DOHH2 (cell line): Measurements from ENCODE around the gene ZBED3.
"Not testable (repeated sequence)": the region's sequence is repeated elsewhere in the genome, so short reads cannot be mapped to it uniquely, and the experiment has no call there.

Experiments
- H3F3A ChIP-seq: fragments of 200-600 bp; sonication (generic), shearing (Covaris generic); 2 replicates; pipeline ENCODE4 v1.6.0; 2016; ENCODE audit warnings: antibody characterized with exemption, mild to moderate bottlenecking; ENCODE audit not compliant: control insufficient read depth, insufficient read depth
- H3K27ac ChIP-seq: fragments of 200-600 bp; sonication (generic); 2 replicates; pipeline ENCODE4 v1.5.1; 2014; ENCODE audit warnings: low read depth, mild to moderate bottlenecking, low read length, moderate library complexity
- H3K27me3 ChIP-seq: fragments of 200-600 bp; sonication (generic); 2 replicates; pipeline ENCODE4 v1.6.1; 2014; ENCODE audit warnings: mild to moderate bottlenecking, low read length, mixed read lengths; ENCODE audit not compliant: control insufficient read depth
- H3K36me3 ChIP-seq: fragments of 200-600 bp; sonication (generic); 2 replicates; pipeline ENCODE4 v1.6.1; 2014; ENCODE audit warnings: mild to moderate bottlenecking, low read length, moderate library complexity, mixed read lengths; ENCODE audit not compliant: control insufficient read depth
- H3K4me1 ChIP-seq: fragments of 200-600 bp; sonication (generic); 2 replicates; pipeline ENCODE4 v1.6.1; 2014; ENCODE audit warnings: mild to moderate bottlenecking, low read length, mixed read lengths; ENCODE audit not compliant: control insufficient read depth
- H3K4me2 ChIP-seq: fragments of 200-600 bp; sonication (generic); 2 replicates; pipeline ENCODE4 v1.6.0; 2014; ENCODE audit warnings: mild to moderate bottlenecking, low read length, moderate library complexity
- H3K4me3 ChIP-seq: fragments of 200-600 bp; sonication (generic); 2 replicates; pipeline ENCODE4 v1.5.1; 2014; ENCODE audit warnings: mild to moderate bottlenecking, low read length, mixed read lengths
- H3K79me2 ChIP-seq: fragments of 200-600 bp; sonication (generic); 2 replicates; pipeline ENCODE4 v1.6.1; 2014; ENCODE audit warnings: mild to moderate bottlenecking, low read length, mixed read lengths; ENCODE audit not compliant: control insufficient read depth
- H3K9me2 ChIP-seq: fragments of 200-600 bp; sonication (generic); replicated peaks from 2 replicates; pipeline ENCODE4 v1.6.1; 2014; ENCODE audit warnings: mild to moderate bottlenecking, low read length, mixed read lengths; ENCODE audit not compliant: control insufficient read depth
- H3K9me3 ChIP-seq: fragments of 200-600 bp; sonication (generic); 2 replicates; pipeline ENCODE4 v1.6.1; 2014; ENCODE audit warnings: antibody characterized with exemption, low read length, mixed read lengths; ENCODE audit not compliant: control insufficient read depth, insufficient read depth
- H4K20me1 ChIP-seq: fragments of 200-600 bp; sonication (generic); 2 replicates; pipeline ENCODE4 v1.6.0; 2014; ENCODE audit warnings: low read depth, mild to moderate bottlenecking, antibody characterized with exemption, low read length, moderate library complexity; ENCODE audit not compliant: control insufficient read depth, insufficient read depth
- CTCF ChIP-seq: fragments of 200-600 bp; sonication (generic); IDR thresholded peaks from one replicate; pipeline ENCODE4 v1.5.1; 2014; ENCODE audit warnings: antibody characterized with exemption, mild to moderate bottlenecking, low read depth, low read length; ENCODE audit not compliant: poor library complexity, severe bottlenecking
- EZH2phosphoT487 ChIP-seq: fragments of 200-600 bp; sonication (generic); IDR thresholded peaks from 2 replicates; pipeline ENCODE4 v1.6.1; 2017; ENCODE audit warnings: borderline replicate concordance, mild to moderate bottlenecking, antibody characterized with exemption, low read length, moderate library complexity, mixed read lengths

Gene ZBED3

GRCh38 chr5:77083088-77083487 is 4.0 kb downstream of the ZBED3 start:
- Histone ChIP-seq H3K4me1 (peaks cover 38% of the 10 kb centered on the region), H3K9me3 (no peaks in the 10 kb centered on the region), H3K9me2 (no peaks in the 10 kb centered on the region), H3F3A (peaks cover 8% of the 10 kb centered on the region), H3K27ac (0 out of 2 replicates have a peak overlapping the region, but pooled peaks have one; percentile 5), H3K79me2 (peaks cover 44% of the 10 kb centered on the region), H3K4me2 (peak overlapping the region; percentile 90; the same call in 1 of the 2 replicates), H3K4me3 (no peak overlapping the region), H3K27me3 (no peaks in the 10 kb centered on the region), H3K36me3 (peaks cover 32% of the 10 kb centered on the region), H4K20me1 (no peaks in the 10 kb centered on the region)
- TF ChIP-seq EZH2phosphoT487 (no peak), CTCF (no peak)

- Histone ChIP-seq H3K4me2 (no peak overlapping the region), H3K9me2 (no peaks in the 10 kb centered on the region), H3K36me3 (peaks cover 36% of the 10 kb centered on the region), H4K20me1 (no peaks in the 10 kb centered on the region), H3K79me2 (peaks cover 36% of the 10 kb centered on the region), H3K27me3 (no peaks in the 10 kb centered on the region), H3K27ac (no peak overlapping the region), H3K4me1 (peaks cover 30% of the 10 kb centered on the region), H3K9me3 (no peaks in the 10 kb centered on the region), H3K4me3 (no peak overlapping the region), H3F3A (peaks cover 12% of the 10 kb centered on the region)
- TF ChIP-seq CTCF (no peak), EZH2phosphoT487 (no peak)
Observed at GRCh38 chr5:77082280-77082679, 4.8 kb downstream of the ZBED3 start.

GRCh38 chr5:77080905-77081304 is 6.2 kb downstream of the ZBED3 start:
- no peak for TF ChIP-seq CTCF
- TF ChIP-seq EZH2phosphoT487, result no peak
- Histone ChIP-seq H3K4me2 (no peak overlapping the region), H3K27me3 (no peaks in the 10 kb centered on the region), H3K27ac (no peak overlapping the region), H3K4me3 (no peak overlapping the region), H3F3A (peaks cover 12% of the 10 kb centered on the region), H3K79me2 (peaks cover 29% of the 10 kb centered on the region), H3K9me2 (no peaks in the 10 kb centered on the region), H4K20me1 (no peaks in the 10 kb centered on the region), H3K9me3 (no peaks in the 10 kb centered on the region), H3K36me3 (peaks cover 40% of the 10 kb centered on the region), H3K4me1 (peaks cover 34% of the 10 kb centered on the region)

GRCh38 chr5:77080479-77080878 is 6.6 kb downstream of the ZBED3 start:
- H3K36me3 ChIP-seq, result peaks cover 40% of the 10 kb centered on the region
- not testable (repeated sequence) for H3K9me2 ChIP-seq, H3K4me3 ChIP-seq, H3K27ac ChIP-seq, H3K9me3 ChIP-seq, H3K4me2 ChIP-seq, H4K20me1 ChIP-seq, H3K27me3 ChIP-seq
- H3F3A ChIP-seq, result peaks cover 12% of the 10 kb centered on the region
- peaks cover 24% of the 10 kb centered on the region for H3K79me2 ChIP-seq
- peaks cover 30% of the 10 kb centered on the region for H3K4me1 ChIP-seq
